Endothelial cell of umbilical vein (primary cell): Measurements from ENCODE around the gene PAQR4. TPM values are rescaled to one million over a fixed set of nuclear protein-coding genes. Genes with fewer than 3 reads are reported as not detected.
"Not testable (repeated sequence)": the region's sequence is repeated elsewhere in the genome, so short reads cannot be mapped to it uniquely, and the experiment has no call there.

ENCODE experiments used
- BruUV-seq: library from RNA; stranded (reverse); fragments of 400-500 nt; replicated peaks from 2 replicates; lab custom pipeline; 2021; lab: Mats Ljungman, UMichigan
- CTCF ChIA-PET: fragments of 300-600, 350-600 bp; sonication (Branson Sonifier 250); formaldehyde crosslinking; loops from one replicate; lab custom pipeline; 2021; ENCODE audit warnings: antibody characterized with exemption, inconsistent platforms; lab: Charles Lee
- POLR2A ChIA-PET: fragments of 300-600, 350-600 bp; sonication (Branson Sonifier 250); formaldehyde crosslinking; loops from one replicate; lab custom pipeline; 2021; ENCODE audit warnings: antibody characterized with exemption, inconsistent platforms; lab: Charles Lee
- DNase-seq: peaks from one replicate; pipeline ENCODE4 v3.0.0-alpha.2; 2011; ENCODE audit warnings: low read depth, low spot score
- FAIRE-seq: peaks from 2 replicates; lab custom pipeline; 2011; peaks lifted over from hg19 to GRCh38; lab: Jason Lieb, UNC
- H2AFZ ChIP-seq: 2 replicates; pipeline ENCODE4 v1.6.0; 2012; ENCODE audit warnings: low read depth, low read length, control low read depth, inconsistent platforms
- H3K27ac ChIP-seq: 2 replicates; pipeline ENCODE4 v1.5.1; 2011; ENCODE audit warnings: low read depth, mild to moderate bottlenecking, control low read depth, low read length, moderate library complexity; ENCODE audit not compliant: insufficient read depth
- H3K27me3 ChIP-seq, 2 experiments: 2 replicates each; pipeline versions ENCODE4 v1.6.0 to v1.6.1; 2011; ENCODE audit warnings: low read length in 2 of 2, mixed read lengths in 1 of 2; ENCODE audit not compliant: control insufficient read depth in 2 of 2, insufficient read depth in 2 of 2
- H3K36me3 ChIP-seq, 2 experiments: 2 replicates in 1 of 2; 3 replicates in 1 of 2; pipeline ENCODE4 v1.5.1; 2011; ENCODE audit warnings: low read length in 2 of 2, mild to moderate bottlenecking in 1 of 2, moderate library complexity in 1 of 2; ENCODE audit not compliant: control insufficient read depth in 2 of 2, insufficient read depth in 2 of 2; ENCODE audit errors: extremely low read depth in 1 of 2
- H3K4me1 ChIP-seq: 3 replicates; pipeline ENCODE4 v1.5.1; 2011; ENCODE audit warnings: mild to moderate bottlenecking, low read length; ENCODE audit not compliant: control insufficient read depth, insufficient read depth; ENCODE audit errors: extremely low read depth
- H3K4me2 ChIP-seq: 2 replicates; pipeline ENCODE4 v1.6.1; 2011; ENCODE audit warnings: low read length, control low read depth, mixed read lengths; ENCODE audit not compliant: insufficient read depth
- H3K4me3 ChIP-seq, 3 experiments: fragments of 200-600 bp in 1 of 3; sonication (generic), shearing (Covaris generic) in 1 of 3; replicated peaks in 1 of 3; 2 replicates each; pipeline ENCODE4 v1.5.1; 2011 to 2016; ENCODE audit warnings: control low read depth in 3 of 3, low read length in 3 of 3, mild to moderate bottlenecking in 2 of 3, inconsistent platforms in 1 of 3, low read depth in 1 of 3, moderate library complexity in 1 of 3; ENCODE audit not compliant: insufficient read depth in 1 of 3
- H3K79me2 ChIP-seq: 2 replicates; pipeline ENCODE4 v1.6.0; 2012; ENCODE audit warnings: low read length, inconsistent platforms; ENCODE audit not compliant: control insufficient read depth, insufficient read depth
- H3K9ac ChIP-seq: replicated peaks from 2 replicates; pipeline ENCODE3; 2011; ENCODE audit warnings: low read length, control low read depth; ENCODE audit not compliant: insufficient read depth; ENCODE audit errors: extremely low read depth
- H3K9me1 ChIP-seq: replicated peaks from 3 replicates; pipeline ENCODE4 v1.6.0; 2011; ENCODE audit warnings: mild to moderate bottlenecking, low read length; ENCODE audit not compliant: control insufficient read depth, insufficient read depth; ENCODE audit errors: extremely low read depth
- H3K9me3 ChIP-seq: replicated peaks from 2 replicates; pipeline ENCODE4 v1.5.1; 2012; ENCODE audit warnings: low read length, inconsistent platforms; ENCODE audit not compliant: control insufficient read depth, insufficient read depth
- H4K20me1 ChIP-seq: replicated peaks from 2 replicates; pipeline ENCODE3; 2011; ENCODE audit warnings: mild to moderate bottlenecking, low read length; ENCODE audit not compliant: control insufficient read depth, insufficient read depth; ENCODE audit errors: extremely low read depth
- POLR2AphosphoS5 ChIP-seq: IDR thresholded peaks from 2 replicates; pipeline ENCODE4 v1.6.1; 2012; ENCODE audit warnings: low read depth, mild to moderate bottlenecking, control low read depth, low read length, moderate library complexity; ENCODE audit not compliant: insufficient read depth
- dilution Hi-C: fragments of 300-500 bp; cut with MboI; formaldehyde crosslinking; loops from one replicate; pipeline ENCODE4 v1.15.0; 2019; ENCODE audit warnings: low sequenced_read_pairs; ENCODE audit not compliant: extremely low pct_ligation_motif_present
- intact Hi-C: fragments of 100-400 bp; cut with micrococcal nuclease; formaldehyde crosslinking; loops from one replicate; pipeline ENCODE4 v1.10.0; 2022
- polyA plus RNA-seq, 4 experiments: library from polyadenylated mRNA; depleted of rRNA in 3 of 4; stranded (reverse) in 3 of 4; unstranded in 1 of 4; fragments of >200 nt; gene quantifications; 2 replicates each; pipeline versions ENCODE4 v1.2.1 to v1.2.3, GENCODE V29; 2011 to 2012; ENCODE audit warnings: missing spikeins in 1 of 4
- total RNA-seq: library from RNA; stranded (reverse); gene quantifications from 2 replicates; pipeline ENCODE4 v1.2.3, GENCODE V29; 2021
- TF ChIP-seq, protein P1 (sequence below), 2 donors: IDR thresholded peaks; 1 replicate in 1 of 2; 2 replicates in 1 of 2; pipeline ENCODE4 v1.5.1; 2011; ENCODE audit warnings: low read length in 2 of 2, mild to moderate bottlenecking in 2 of 2, moderate library complexity in 2 of 2, control low read depth in 1 of 2, inconsistent platforms in 1 of 2, low read depth in 1 of 2; ENCODE audit not compliant: insufficient read depth in 1 of 2; ENCODE audit errors: extremely low read depth in 1 of 2

PAQR4 gene
- total and polyA plus RNA-seq, 2 donors (not counting 3 experiments of a cell fraction or from before 2014, with no cell fraction given): 23.8 to 31.2 TPM

DNA sequence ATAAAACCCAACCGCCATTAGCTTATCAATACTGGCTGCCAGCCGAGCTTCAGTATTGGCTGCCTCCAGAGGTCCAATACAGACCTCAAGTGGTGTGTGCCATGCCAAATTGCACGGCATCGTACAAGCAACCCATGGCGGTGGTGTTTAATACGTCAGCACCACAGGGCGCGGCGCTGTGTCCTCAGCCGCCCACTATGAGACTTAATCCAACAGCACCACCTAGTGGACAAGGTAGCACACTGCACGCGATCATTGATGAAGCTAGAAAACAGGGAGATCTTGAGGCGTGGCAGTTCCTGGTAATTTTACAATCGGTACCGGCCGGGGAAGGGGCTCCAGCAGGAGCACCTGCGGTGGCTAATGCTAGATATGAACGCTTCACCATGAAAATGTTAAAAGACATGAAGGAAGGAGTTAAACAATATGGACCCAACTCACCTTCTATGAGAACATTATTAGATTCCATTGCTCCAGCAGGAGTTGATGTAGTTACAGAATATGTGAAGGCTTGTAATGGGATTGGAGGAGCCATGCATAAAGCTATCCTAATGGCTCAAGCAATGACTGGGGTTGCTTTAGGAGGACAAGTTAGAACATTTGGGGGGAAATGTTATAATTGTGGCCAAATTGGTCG lies 42.0 kb upstream of the PAQR4 start:
- H3K27ac ChIP-seq: no peak overlapping the region

DNA sequence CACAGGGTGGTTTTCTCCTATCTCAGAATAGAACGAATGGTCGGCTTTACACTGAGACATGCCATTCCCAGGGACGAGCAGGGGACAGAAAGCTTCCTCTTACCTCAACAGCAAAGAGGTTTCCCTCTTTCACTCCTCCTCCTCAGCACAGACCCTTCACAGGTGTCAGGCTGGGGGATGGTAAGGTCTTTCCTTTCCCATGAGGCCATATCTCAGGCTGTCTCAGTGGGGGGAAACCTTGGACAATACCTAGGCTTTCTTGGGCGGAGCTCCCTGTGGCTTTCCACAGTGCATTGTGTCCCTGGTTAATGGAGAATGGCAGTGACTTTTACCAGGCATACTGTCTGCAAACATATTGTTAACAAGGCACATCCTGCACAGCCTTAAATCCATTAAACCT lies 41.0 kb upstream of the PAQR4 start:
- DNase-seq, BruUV-seq, H3K27ac ChIP-seq, dilution Hi-C loops, H3K9me1 ChIP-seq, H3K4me3 ChIP-seq, intact Hi-C loops, H3K9me3 ChIP-seq, H3K27me3 ChIP-seq, H3K79me2 ChIP-seq, H4K20me1 ChIP-seq, H3K9ac ChIP-seq, H2AFZ ChIP-seq, FAIRE-seq, H3K4me1 ChIP-seq, POLR2A ChIA-PET, H3K4me2 ChIP-seq: not testable (repeated sequence)
- CTCF ChIA-PET: interaction anchor here (1.2 to 1.8 kb wide), 2 partner anchors 55 to 89 kb away, joined by 14 to 36 read pairs; no protein-coding TSS in a partner anchor
- H3K36me3 ChIP-seq: peaks cover 2 to 12% of the 10 kb centered on the region in 2 experiments

More for the DNA sequence above, 42.0 kb upstream of the PAQR4 start:
- Histone ChIP-seq H4K20me1 (no peaks in the 10 kb centered on the region), H2AFZ (peak overlapping the region; percentile 75), H3K9me3 (no peaks in the 10 kb centered on the region), H3K79me2 (peaks cover 2% of the 10 kb centered on the region), H3K4me3 (peak overlapping the region in 1 of 3 experiments; percentile 7), H3K4me2 (peak overlapping the region; percentile 49), H3K9ac (no peak overlapping the region), H3K27me3 (no peaks in the 10 kb centered on the region), H3K9me1 (no peaks in the 10 kb centered on the region), H3K36me3 (peaks cover 2 to 10% of the 10 kb centered on the region in 2 experiments), H3K4me1 (peaks cover 2% of the 10 kb centered on the region)
- no TSS peak for BruUV-seq
- ChIA-PET POLR2A (interaction anchor here (0.6 kb wide), 1 partner anchor 53 kb away, joined by 3 read pairs; no protein-coding TSS in a partner anchor), CTCF (interaction anchor here (0.5 to 2.2 kb wide), 46 partner anchors 8 to 652 kb away, joined by 3 to 36 read pairs (median 5); partner anchors contain the start of genes FLYWCH1, FLYWCH2, KCTD5 and PKMYT1)
- dilution Hi-C loops (no loop called here), intact Hi-C loops (loop anchor here (1.0 kb wide), 1 partner anchor 52 kb away; no protein-coding TSS in a partner anchor)
- FAIRE-seq (peak; percentile 95), DNase-seq (peak; percentile 81)
- TF ChIP-seq, protein P1, sequence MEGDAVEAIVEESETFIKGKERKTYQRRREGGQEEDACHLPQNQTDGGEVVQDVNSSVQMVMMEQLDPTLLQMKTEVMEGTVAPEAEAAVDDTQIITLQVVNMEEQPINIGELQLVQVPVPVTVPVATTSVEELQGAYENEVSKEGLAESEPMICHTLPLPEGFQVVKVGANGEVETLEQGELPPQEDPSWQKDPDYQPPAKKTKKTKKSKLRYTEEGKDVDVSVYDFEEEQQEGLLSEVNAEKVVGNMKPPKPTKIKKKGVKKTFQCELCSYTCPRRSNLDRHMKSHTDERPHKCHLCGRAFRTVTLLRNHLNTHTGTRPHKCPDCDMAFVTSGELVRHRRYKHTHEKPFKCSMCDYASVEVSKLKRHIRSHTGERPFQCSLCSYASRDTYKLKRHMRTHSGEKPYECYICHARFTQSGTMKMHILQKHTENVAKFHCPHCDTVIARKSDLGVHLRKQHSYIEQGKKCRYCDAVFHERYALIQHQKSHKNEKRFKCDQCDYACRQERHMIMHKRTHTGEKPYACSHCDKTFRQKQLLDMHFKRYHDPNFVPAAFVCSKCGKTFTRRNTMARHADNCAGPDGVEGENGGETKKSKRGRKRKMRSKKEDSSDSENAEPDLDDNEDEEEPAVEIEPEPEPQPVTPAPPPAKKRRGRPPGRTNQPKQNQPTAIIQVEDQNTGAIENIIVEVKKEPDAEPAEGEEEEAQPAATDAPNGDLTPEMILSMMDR (IDR thresholded peaks at IDR 0.05; ENCODE audit: extremely low read depth in 1 of 2, insufficient read depth in 1 of 2, low read depth in 1 of 2, low read length in 2 of 2): peak; percentile 83 to 94
- no peak for TF ChIP-seq POLR2AphosphoS5
